ENCODE measurements around the gene SLIT3. TPM values are rescaled to one million over a fixed set of nuclear protein-coding genes. Genes with fewer than 3 reads are reported as not detected.
"Not testable (repeated sequence)": the region's sequence is repeated elsewhere in the genome, so short reads cannot be mapped to it uniquely, and the experiment has no call there.

The SLIT3 gene
- polyA plus RNA-seq, 1 donor, result 18.3 TPM

DNA sequence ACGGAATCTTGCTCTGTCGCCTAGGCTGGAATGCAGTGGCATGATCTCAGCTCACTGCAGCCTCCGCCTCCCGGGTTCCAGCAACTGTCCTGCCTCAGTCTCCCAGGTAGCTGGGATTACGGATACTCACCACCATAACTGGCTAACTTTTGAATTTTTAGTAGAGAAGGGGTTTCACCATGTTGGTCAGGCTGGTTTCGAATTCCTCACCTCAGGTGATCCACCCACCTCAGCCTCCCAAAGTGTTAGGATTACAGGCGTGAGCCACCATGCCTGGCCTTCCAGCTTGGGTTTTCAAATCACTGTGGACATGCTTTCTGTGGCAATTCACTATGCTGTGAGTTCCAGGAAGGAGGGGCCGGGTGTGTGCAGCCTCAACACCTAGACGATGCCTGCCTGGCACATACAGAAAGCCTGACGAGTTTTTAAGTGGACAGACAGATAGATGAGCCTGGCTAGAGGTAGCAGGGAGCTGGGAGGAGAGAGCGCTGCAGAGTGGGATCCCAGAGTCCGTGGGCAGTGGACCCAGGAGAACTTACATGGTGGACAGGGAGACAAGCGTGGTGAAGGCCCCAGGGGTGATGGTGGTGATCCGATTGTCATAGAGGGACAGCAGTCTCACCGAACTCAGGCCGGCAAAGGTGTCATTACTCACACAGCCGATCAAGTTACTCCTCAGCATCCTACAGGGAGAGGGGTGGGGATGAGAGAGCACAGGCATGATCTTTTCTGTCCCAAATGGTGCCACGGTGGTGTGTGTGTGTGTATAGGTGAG is 548.3 kb downstream of the SLIT3 start:
- Histone ChIP-seq H3K4me1 (ENCODE audit: control insufficient read depth, insufficient read depth, low read length) (no peaks in the 10 kb centered on the region), H3K36me3 (ENCODE audit: control insufficient read depth, insufficient read depth, low read length) (no peaks in the 10 kb centered on the region), H3K9me3 (ENCODE audit: control insufficient read depth, low read depth, low read length) (no peaks in the 10 kb centered on the region), H3K4me3 (ENCODE audit: low read length) (no peak overlapping the region), H3K27ac (ENCODE audit: low read length) (no peak overlapping the region), H3K27me3 (ENCODE audit: control insufficient read depth, insufficient read depth, low read length) (peaks cover 5% of the 10 kb centered on the region)
- no peak for DNase-seq
- WGBS (ENCODE audit: insufficient coverage, low lambda C conversion rate), result no CpG with 5 or more reads among the region's 18 CpGs

DNA sequence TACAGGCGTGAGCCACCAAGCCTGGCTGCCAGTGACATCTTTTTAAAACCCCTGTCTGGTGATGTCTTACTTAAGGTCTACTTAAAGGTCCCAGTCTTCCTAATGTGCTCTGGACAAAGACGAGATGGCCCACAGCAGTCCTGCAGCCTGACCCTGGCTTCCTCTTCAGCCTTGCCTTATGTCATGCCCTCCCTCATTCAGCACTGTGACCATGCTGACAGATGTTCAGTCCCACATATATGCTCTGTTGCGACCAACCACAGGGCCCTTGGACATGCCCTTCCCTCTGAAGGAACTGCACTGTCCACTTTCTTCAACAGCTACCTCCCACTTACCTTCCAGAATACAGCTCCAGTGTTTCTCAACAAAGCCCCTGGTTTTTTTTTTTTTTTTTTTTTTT is 548.9 kb downstream of the SLIT3 start:
- no peak for DNase-seq
- Histone ChIP-seq H3K4me3 (ENCODE audit: low read length) (no peak overlapping the region), H3K36me3 (ENCODE audit: control insufficient read depth, insufficient read depth, low read length) (no peaks in the 10 kb centered on the region), H3K27ac (ENCODE audit: low read length) (no peak overlapping the region), H3K4me1 (ENCODE audit: control insufficient read depth, insufficient read depth, low read length) (no peaks in the 10 kb centered on the region), H3K27me3 (ENCODE audit: control insufficient read depth, insufficient read depth, low read length) (peaks cover 8% of the 10 kb centered on the region), H3K9me3 (ENCODE audit: control insufficient read depth, low read depth, low read length) (no peaks in the 10 kb centered on the region)
- WGBS (ENCODE audit: insufficient coverage, low lambda C conversion rate), result no CpG with 5 or more reads among the region's 3 CpGs

DNA sequence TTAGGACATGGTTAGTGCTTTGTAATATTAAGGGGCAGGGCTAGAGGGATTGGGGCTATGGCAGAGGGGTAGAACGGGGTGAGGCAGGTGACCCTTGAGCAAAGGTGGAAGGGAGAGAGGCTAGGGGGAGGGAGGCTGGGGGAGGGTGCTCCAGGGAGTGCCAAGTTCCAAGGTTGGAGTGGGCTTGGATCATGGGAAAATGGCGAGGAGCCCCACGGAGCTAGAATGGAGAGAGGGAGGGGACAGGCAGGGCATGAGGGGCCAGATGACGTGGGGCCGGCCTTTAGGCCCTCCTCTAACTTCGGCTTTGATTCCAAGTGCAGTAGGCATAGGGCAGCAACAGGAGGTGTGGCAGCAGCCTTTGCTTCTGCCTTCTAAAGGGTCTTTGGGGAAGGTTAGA is 550.0 kb downstream of the SLIT3 start:
- Histone ChIP-seq H3K4me1 (ENCODE audit: control insufficient read depth, insufficient read depth, low read length) (no peaks in the 10 kb centered on the region), H3K27ac (ENCODE audit: low read length) (no peak overlapping the region), H3K4me3 (ENCODE audit: low read length) (no peak overlapping the region), H3K36me3 (ENCODE audit: control insufficient read depth, insufficient read depth, low read length) (no peaks in the 10 kb centered on the region), H3K9me3 (ENCODE audit: control insufficient read depth, low read depth, low read length) (peaks cover 6% of the 10 kb centered on the region), H3K27me3 (ENCODE audit: control insufficient read depth, insufficient read depth, low read length) (peaks cover 8% of the 10 kb centered on the region)
- no peak for DNase-seq
- no CpG with 5 or more reads among the region's 6 CpGs for WGBS (ENCODE audit: insufficient coverage, low lambda C conversion rate)

DNA sequence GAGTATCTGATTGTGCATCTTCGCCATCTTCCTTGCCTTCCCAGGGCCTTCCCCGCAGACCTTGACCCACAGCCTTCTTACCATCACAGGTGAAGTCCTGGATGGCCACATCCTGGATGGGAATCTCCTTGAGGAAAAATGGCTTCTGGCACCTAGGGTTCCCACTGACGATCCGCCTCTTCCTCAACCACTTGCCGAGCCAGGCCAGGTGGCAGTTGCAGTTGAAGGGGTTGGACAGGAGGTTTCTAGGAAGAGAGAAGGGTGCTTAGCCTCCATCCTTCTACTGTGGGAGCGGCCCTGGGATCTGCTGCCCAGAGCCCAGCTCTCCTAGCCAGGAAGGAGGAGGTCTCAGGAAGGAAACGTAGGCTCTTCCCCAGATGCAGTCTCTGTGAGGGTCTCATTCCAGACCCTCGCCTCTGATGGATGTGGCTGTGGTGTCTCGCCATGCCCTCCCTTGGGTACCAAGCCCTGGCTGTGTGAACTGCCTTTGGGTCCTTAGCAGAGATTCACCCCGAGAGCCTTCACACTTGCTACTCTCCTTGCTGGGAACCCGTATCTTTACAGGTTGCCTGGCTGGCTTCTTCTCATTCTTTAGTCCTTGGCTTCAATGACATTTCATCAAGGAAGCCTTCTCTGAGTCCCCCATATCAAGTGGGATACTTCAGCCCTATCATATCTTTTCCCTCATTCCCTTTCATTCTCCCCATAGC is 551.4 kb downstream of the SLIT3 start:
- no peak for DNase-seq
- no peak overlapping the region for H3K27ac ChIP-seq (ENCODE audit: low read length)
- peaks cover 8% of the 10 kb centered on the region for H3K27me3 ChIP-seq (ENCODE audit: control insufficient read depth, insufficient read depth, low read length)
- WGBS (ENCODE audit: insufficient coverage, low lambda C conversion rate), result no CpG with 5 or more reads among the region's 11 CpGs
- peaks cover 6% of the 10 kb centered on the region for H3K9me3 ChIP-seq (ENCODE audit: control insufficient read depth, low read depth, low read length)
- H3K4me3 ChIP-seq (ENCODE audit: low read length), result no peak overlapping the region
- no peaks in the 10 kb centered on the region for H3K4me1 ChIP-seq (ENCODE audit: control insufficient read depth, insufficient read depth, low read length)
- H3K36me3 ChIP-seq (ENCODE audit: control insufficient read depth, insufficient read depth, low read length), result no peaks in the 10 kb centered on the region

DNA sequence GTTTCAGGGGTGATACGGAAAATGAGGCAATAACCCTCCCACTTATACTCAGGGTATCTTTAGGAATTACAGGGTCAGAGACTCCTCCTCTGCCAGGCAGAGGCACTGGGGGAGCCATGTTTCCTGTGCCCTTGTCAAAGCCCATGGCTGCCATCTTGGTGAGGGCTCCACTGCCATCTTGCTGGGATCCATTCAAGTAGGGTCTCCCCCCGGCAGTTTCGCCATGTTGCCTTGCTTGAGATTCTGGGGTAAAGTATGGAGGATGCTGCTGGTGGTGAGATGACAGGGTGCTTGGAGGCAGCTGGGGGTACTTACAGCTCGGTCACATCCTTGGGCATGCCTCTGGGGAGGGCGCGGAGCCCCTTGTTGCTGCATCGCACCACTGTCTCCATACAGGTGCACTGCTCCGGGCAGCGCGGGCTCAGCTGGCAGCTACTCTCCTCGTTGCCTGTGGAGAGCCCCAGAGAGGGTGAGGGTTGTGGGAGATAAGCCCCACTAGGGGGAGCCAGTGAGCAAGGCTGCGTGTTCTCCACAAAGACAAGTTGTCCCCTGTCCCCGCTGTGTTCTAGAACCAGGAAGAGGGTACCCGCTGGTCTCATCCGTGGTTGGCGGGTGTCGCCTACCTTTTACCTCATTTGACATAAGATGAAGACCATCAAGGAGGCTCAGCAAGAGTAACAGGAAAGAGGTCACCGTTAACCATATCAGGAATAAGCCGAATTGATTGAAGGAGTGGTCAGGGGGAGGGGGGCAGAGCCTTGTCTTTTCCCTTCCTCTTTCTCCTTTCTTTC is 552.8 kb downstream of the SLIT3 start:
- H3K27ac ChIP-seq (ENCODE audit: low read length), result no peak overlapping the region
- H3K27me3 ChIP-seq (ENCODE audit: control insufficient read depth, insufficient read depth, low read length), result peaks cover 5% of the 10 kb centered on the region
- no CpG with 5 or more reads among the region's 19 CpGs for WGBS (ENCODE audit: insufficient coverage, low lambda C conversion rate)
- peaks cover 6% of the 10 kb centered on the region for H3K9me3 ChIP-seq (ENCODE audit: control insufficient read depth, low read depth, low read length)
- peak in 1 of 2 donors; percentile 18 for DNase-seq
- H3K4me3 ChIP-seq (ENCODE audit: low read length), result no peak overlapping the region
- H3K4me1 ChIP-seq (ENCODE audit: control insufficient read depth, insufficient read depth, low read length), result no peaks in the 10 kb centered on the region
- no peaks in the 10 kb centered on the region for H3K36me3 ChIP-seq (ENCODE audit: control insufficient read depth, insufficient read depth, low read length)

DNA sequence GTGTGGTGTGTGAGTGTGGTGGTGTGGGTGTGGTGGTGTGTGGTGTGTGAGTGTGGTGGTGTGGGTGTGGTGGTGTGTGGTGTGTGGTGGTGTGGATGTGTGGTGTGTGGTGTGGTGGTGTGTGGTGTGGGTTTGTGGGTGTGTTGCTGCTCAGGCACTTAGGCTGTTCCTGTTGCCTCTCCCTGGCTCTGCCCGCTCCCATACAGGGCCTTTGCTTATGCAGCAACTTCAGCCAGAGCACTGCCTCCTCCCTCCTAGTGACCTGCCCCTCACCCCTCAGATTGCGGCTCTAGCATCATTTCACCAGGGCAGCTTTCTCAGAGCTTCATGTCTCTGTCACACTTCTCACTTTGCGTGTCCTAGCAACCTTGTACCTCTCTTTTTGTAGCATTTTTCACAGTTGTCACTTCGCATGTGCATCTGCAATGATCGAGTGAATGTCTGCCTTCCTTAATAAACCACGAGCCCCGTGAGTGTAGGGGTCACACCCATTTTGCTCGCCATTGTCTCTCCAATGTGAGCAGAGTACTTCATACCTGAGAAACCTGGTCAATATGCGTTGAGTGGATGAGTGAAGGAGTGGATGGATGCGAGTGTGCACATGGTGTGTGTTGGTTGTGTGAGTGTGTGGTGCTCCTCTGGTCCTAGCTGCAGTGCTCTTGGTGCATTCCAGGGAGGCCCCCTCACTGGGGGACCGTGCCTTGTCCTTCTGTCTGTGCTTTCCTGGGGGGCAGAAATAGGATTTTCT is 553.9 kb downstream of the SLIT3 start:
- no peak for DNase-seq
- peaks cover 5% of the 10 kb centered on the region for H3K27me3 ChIP-seq (ENCODE audit: control insufficient read depth, insufficient read depth, low read length)
- no peak overlapping the region for H3K27ac ChIP-seq (ENCODE audit: low read length)
- H3K36me3 ChIP-seq (ENCODE audit: control insufficient read depth, insufficient read depth, low read length), result no peaks in the 10 kb centered on the region
- no peaks in the 10 kb centered on the region for H3K4me1 ChIP-seq (ENCODE audit: control insufficient read depth, insufficient read depth, low read length)
- peaks cover 6% of the 10 kb centered on the region for H3K9me3 ChIP-seq (ENCODE audit: control insufficient read depth, low read depth, low read length)
- WGBS (ENCODE audit: insufficient coverage, low lambda C conversion rate), result 60% methylated on average over 1 of the region's 11 CpGs
- H3K4me3 ChIP-seq (ENCODE audit: low read length), result no peak overlapping the region

DNA sequence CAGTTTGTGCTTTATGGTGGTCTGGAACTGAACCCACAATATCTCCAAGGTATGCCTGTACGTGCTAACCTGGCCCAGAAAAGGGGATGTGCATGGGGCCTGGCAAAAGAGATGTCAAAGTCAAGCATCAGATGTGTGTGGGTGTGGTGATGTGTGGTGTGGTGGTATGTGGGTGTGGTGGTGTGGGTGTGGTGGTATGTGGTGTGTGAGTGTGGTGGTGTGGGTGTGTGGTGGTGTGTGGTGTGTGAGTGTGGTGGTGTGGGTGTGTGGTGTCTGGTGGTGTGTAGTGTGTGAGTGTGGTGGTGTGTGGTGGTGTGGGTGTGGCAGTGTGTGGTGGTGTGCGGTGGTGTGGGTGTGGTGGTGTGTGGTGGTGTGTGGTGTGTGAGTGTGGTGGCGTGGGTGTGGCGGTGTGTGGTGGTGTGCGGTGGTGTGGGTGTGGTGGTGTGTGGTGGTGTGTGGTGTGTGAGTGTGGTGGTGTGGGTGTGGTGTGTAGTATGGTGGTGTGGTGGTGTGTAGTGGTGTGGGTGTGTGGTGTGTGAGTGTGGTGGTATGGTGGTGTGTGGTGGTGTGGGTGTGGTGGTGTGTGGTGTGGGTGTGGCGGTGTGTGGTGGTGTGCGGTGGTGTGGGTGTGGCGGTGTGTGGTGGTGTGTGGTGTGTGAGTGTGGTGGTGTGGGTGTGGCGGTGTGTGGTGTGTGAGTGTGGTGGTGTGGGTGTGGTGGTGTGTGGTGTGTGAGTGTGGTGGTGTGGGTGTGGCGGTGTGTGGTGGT is 554.6 kb downstream of the SLIT3 start:
- H3K36me3 ChIP-seq (ENCODE audit: control insufficient read depth, insufficient read depth, low read length); H3K9me3 ChIP-seq (ENCODE audit: control insufficient read depth, low read depth, low read length); DNase-seq; H3K27ac ChIP-seq (ENCODE audit: low read length); H3K4me3 ChIP-seq (ENCODE audit: low read length); H3K4me1 ChIP-seq (ENCODE audit: control insufficient read depth, insufficient read depth, low read length); H3K27me3 ChIP-seq (ENCODE audit: control insufficient read depth, insufficient read depth, low read length): not testable (repeated sequence)
- WGBS (ENCODE audit: insufficient coverage, low lambda C conversion rate), result no CpG with 5 or more reads among the region's 10 CpGs

DNA sequence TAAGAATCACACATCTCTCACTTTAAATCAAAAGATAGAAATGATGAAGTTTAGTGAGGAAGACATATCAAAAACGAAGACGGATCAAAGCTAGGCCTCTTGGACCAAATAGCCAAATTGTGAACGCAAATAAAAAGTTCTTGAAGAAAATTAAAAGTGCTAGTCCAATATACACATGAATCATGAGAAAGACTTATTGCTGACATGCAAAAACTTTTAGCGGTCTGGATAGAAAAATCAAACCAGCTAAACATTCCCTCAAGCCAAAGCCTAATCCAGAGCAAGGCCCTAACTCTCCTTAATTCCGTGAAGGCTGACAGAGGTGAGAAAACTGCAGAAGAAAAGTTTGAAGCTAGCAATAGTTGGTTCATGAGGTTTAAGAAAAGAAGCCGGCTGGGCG is 557.3 kb downstream of the SLIT3 start:
- WGBS (ENCODE audit: insufficient coverage, low lambda C conversion rate), result 100% methylated on average over 3 of the region's 7 CpGs
- peaks cover 5% of the 10 kb centered on the region for H3K27me3 ChIP-seq (ENCODE audit: control insufficient read depth, insufficient read depth, low read length)
- H3K4me3 ChIP-seq (ENCODE audit: low read length), result no peak overlapping the region
- H3K4me1 ChIP-seq (ENCODE audit: control insufficient read depth, insufficient read depth, low read length), result no peaks in the 10 kb centered on the region
- H3K27ac ChIP-seq (ENCODE audit: low read length), result no peak overlapping the region
- no peaks in the 10 kb centered on the region for H3K36me3 ChIP-seq (ENCODE audit: control insufficient read depth, insufficient read depth, low read length)
- peaks cover 6% of the 10 kb centered on the region for H3K9me3 ChIP-seq (ENCODE audit: control insufficient read depth, low read depth, low read length)
- DNase-seq, result no peak

DNA sequence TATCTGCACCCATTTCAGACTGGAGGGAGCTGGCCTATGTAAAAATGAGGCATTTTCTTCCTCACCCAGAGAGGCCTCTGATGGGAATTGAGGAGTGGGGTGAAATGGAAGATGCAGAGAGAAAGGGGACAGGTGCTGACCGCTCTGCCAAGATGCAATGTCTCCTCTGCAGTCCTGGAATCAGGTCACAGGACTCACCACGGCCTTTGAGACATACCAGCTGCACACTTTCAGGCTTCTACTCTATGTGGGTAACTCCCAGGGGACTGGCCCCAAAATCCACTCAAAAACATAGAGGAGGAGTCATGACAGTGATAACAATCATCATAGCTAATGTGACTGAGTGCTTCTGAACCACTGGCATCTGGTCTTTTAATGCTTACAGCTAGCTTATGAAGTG is 558.6 kb downstream of the SLIT3 start:
- not testable (repeated sequence) for H3K9me3 ChIP-seq (ENCODE audit: control insufficient read depth, low read depth, low read length); H3K27ac ChIP-seq (ENCODE audit: low read length); H3K4me3 ChIP-seq (ENCODE audit: low read length); H3K27me3 ChIP-seq (ENCODE audit: control insufficient read depth, insufficient read depth, low read length); H3K4me1 ChIP-seq (ENCODE audit: control insufficient read depth, insufficient read depth, low read length); DNase-seq; H3K36me3 ChIP-seq (ENCODE audit: control insufficient read depth, insufficient read depth, low read length)
- WGBS (ENCODE audit: insufficient coverage, low lambda C conversion rate), result no CpG with 5 or more reads among the region's 2 CpGs

Data from large intestine (tissue), 3 donors.